ENCODE measurements around the gene TRMU.

DNA sequence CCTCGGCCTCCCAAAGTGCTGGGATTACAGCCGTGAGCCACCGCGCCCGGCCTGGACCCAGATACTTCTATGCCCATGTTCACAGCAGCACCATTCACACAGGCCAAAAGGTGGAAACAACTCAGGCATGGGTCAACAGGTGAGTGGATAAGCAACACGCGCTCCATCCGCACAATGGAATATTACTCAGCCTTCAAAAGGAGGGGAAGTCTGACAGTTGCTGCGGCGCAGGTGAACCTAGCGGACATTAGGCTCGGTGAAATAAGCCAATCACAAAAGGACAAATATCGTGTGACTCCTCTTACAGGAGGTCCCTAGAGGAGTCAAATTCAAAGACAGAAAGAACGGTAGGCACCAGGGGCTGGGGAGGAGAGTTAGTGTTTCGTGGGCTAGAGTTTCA is 47.0 kb downstream of the TRMU start:
- TF ChIP-seq, protein P1, sequence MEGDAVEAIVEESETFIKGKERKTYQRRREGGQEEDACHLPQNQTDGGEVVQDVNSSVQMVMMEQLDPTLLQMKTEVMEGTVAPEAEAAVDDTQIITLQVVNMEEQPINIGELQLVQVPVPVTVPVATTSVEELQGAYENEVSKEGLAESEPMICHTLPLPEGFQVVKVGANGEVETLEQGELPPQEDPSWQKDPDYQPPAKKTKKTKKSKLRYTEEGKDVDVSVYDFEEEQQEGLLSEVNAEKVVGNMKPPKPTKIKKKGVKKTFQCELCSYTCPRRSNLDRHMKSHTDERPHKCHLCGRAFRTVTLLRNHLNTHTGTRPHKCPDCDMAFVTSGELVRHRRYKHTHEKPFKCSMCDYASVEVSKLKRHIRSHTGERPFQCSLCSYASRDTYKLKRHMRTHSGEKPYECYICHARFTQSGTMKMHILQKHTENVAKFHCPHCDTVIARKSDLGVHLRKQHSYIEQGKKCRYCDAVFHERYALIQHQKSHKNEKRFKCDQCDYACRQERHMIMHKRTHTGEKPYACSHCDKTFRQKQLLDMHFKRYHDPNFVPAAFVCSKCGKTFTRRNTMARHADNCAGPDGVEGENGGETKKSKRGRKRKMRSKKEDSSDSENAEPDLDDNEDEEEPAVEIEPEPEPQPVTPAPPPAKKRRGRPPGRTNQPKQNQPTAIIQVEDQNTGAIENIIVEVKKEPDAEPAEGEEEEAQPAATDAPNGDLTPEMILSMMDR (IDR thresholded peaks at IDR 0.05 in 4 of 5, conservative IDR thresholded peaks at IDR 0.05 in 1 of 5): no peak
- no peak for TF ChIP-seq POLR2A (IDR thresholded peaks at IDR 0.05)

Measured in gastrocnemius medialis (tissue), 4 donors.